Astrocyte (in vitro differentiated cells and primary cell): ENCODE results near the gene ATF6. TPM values are rescaled to one million over a fixed set of nuclear protein-coding genes. Genes with fewer than 3 reads are reported as not detected.
A peak's percentile ranks its signal among the peaks of the same experiment; 100 is the strongest.

Experiments
- DNase-seq: peaks from one replicate; pipeline ENCODE4 v3.0.0-alpha.2; 2010; ENCODE audit warnings: low read depth
- FAIRE-seq: peaks from 2 replicates; lab custom pipeline; 2011; peaks lifted over from hg19 to GRCh38; lab: Jason Lieb, UNC
- H2AFZ ChIP-seq: 2 replicates; pipeline ENCODE4 v1.6.0; 2012; ENCODE audit warnings: low read depth, low read length, inconsistent platforms
- H3K27ac ChIP-seq: 2 replicates; pipeline ENCODE4 v1.5.1; 2011; ENCODE audit warnings: low read depth, low read length, inconsistent platforms
- H3K27me3 ChIP-seq: 2 replicates; pipeline ENCODE4 v1.6.0; 2011; ENCODE audit warnings: low read length, inconsistent platforms; ENCODE audit not compliant: insufficient read depth
- H3K36me3 ChIP-seq: 2 replicates; pipeline ENCODE4 v1.5.1; 2011; ENCODE audit warnings: low read length, inconsistent platforms; ENCODE audit not compliant: insufficient read depth
- H3K4me1 ChIP-seq: 2 replicates; pipeline ENCODE4 v1.5.1; 2011; ENCODE audit warnings: low read length, inconsistent platforms; ENCODE audit not compliant: insufficient read depth
- H3K4me2 ChIP-seq: 2 replicates; pipeline ENCODE4 v1.6.0; 2012; ENCODE audit warnings: low read length, inconsistent platforms
- H3K4me3 ChIP-seq: 2 replicates; pipeline ENCODE4 v1.5.1; 2011; ENCODE audit warnings: low read depth, mild to moderate bottlenecking, low read length, inconsistent platforms; ENCODE audit not compliant: insufficient read depth
- H3K79me2 ChIP-seq: 2 replicates; pipeline ENCODE4 v1.6.0; 2012; ENCODE audit warnings: mild to moderate bottlenecking, low read length, inconsistent platforms; ENCODE audit not compliant: insufficient read depth
- H3K9ac ChIP-seq: 2 replicates; pipeline ENCODE4 v1.6.0; 2012; ENCODE audit warnings: mild to moderate bottlenecking, low read length, inconsistent platforms
- H3K9me3 ChIP-seq: 2 replicates; pipeline ENCODE4 v1.5.1; 2012; ENCODE audit warnings: low read depth, mild to moderate bottlenecking, low read length, inconsistent platforms; ENCODE audit not compliant: insufficient read depth
- H4K20me1 ChIP-seq: 2 replicates; pipeline ENCODE4 v1.6.0; 2012; ENCODE audit warnings: low read length, inconsistent platforms; ENCODE audit not compliant: insufficient read depth
- H3K27ac Mint-ChIP-seq: one replicate; pipeline ENCODE4 v1.8.0; 2021; ENCODE audit warnings: mild to moderate bottlenecking, mixed read lengths; ENCODE audit not compliant: unreplicated experiment
- H3K27me3 Mint-ChIP-seq: one replicate; pipeline ENCODE4 v1.8.0; 2021; ENCODE audit warnings: low read depth, mixed read lengths; ENCODE audit not compliant: unreplicated experiment
- H3K36me3 Mint-ChIP-seq: one replicate; pipeline ENCODE4 v1.8.0; 2021; ENCODE audit warnings: low read depth, mixed read lengths; ENCODE audit not compliant: unreplicated experiment
- H3K4me1 Mint-ChIP-seq: one replicate; pipeline ENCODE4 v1.8.0; 2021; ENCODE audit warnings: low read depth, mixed read lengths; ENCODE audit not compliant: unreplicated experiment
- H3K4me3 Mint-ChIP-seq: one replicate; pipeline ENCODE4 v1.8.0; 2021; ENCODE audit warnings: mild to moderate bottlenecking, moderate library complexity, mixed read lengths; ENCODE audit not compliant: unreplicated experiment
- H3K9me3 Mint-ChIP-seq: one replicate; pipeline ENCODE4 v1.8.0; 2021; ENCODE audit warnings: mild to moderate bottlenecking, mixed read lengths; ENCODE audit not compliant: unreplicated experiment
- CTCF ChIP-seq: IDR thresholded peaks from 2 replicates; pipeline ENCODE4 v1.5.1; 2011; ENCODE audit warnings: low read depth, mild to moderate bottlenecking, inconsistent platforms, low read length, moderate library complexity; ENCODE audit not compliant: insufficient read depth
- EZH2 ChIP-seq: IDR thresholded peaks from 2 replicates; pipeline ENCODE4 v1.6.1; 2012; ENCODE audit warnings: mild to moderate bottlenecking, low read length, inconsistent platforms; ENCODE audit not compliant: insufficient read depth
- total RNA-seq: library from RNA; stranded (reverse); gene quantifications from 2 replicates; pipeline ENCODE4 v1.2.1, GENCODE V29; 2021

Gene ATF6
- total RNA-seq, 1 donor from 2014 or later, result 25.4 TPM

DNA sequence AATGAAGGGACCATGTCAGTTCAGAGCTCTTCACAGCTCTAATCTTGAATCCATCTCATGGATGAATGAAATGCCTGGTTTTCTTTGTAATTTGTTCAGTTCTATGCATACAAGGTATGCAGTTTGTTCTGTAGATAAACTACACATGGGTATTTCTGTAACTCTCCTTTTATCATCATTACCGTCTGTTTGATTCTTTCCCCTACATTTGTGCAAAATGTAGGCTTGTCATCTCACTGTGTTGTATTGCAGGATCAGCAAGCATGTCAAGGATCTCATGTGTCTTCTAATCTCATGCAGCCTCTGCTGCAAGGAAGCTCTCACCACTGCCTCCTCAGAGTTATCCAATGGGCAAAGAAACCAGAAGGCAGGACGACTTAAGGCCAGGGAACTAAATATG, 178.3 kb downstream of the ATF6 start:
- H3K27me3 Mint-ChIP-seq, result no peaks in the 10 kb centered on the region
- no peak overlapping the region for H2AFZ ChIP-seq

DNA sequence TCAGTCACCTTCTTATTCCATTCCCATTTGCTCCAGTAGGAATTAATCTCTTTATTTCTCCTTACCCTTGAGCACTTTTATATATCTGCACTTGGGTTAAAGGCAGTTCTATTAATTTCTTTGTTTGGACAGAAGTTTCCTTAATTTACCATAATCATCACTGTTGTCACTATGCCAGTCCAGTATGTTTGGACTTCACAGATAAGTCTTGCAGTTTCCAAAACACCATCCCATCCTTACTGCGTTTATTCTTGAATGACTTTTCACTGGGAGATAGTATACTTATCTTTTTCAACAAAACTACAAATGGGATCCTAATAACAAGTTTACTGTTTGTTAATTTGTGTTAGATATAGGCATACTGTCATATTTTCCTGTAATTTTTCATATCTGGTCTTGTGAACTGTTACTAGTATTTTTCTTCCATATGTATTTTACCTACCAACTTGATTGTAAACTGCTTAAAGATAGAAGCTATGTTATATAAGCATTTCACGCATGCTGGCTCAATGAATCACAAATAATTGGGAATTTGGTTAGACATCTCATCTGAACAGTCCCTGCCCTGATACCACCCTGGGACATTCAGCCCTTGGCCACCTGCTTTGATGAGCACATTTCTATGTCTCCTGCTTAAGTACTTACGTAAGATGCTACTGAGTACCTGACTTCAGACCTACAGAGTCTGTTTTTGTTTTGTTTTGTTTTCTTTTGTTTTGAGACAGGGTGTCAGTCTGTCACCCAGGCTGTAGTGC, 179.4 kb downstream of the ATF6 start:
- DNase-seq, result no peak
- no peaks in the 10 kb centered on the region for H3K79me2 ChIP-seq
- Mint-ChIP-seq H3K4me1 (peaks cover 34% of the 10 kb centered on the region), H3K27me3 (no peaks in the 10 kb centered on the region), H3K9me3 (no peaks in the 10 kb centered on the region), H3K27ac (peak overlapping the region; percentile 83), H3K4me3 (no peak overlapping the region), H3K36me3 (peaks cover 3% of the 10 kb centered on the region)
- no peaks in the 10 kb centered on the region for H3K27me3 ChIP-seq
- TF ChIP-seq EZH2, result no peak
- no peak for TF ChIP-seq CTCF
- H3K9ac ChIP-seq, result peak overlapping the region; percentile 56
- H3K36me3 ChIP-seq, result no peaks in the 10 kb centered on the region
- H2AFZ ChIP-seq, result no peak overlapping the region
- H3K4me3 ChIP-seq, result no peak overlapping the region
- FAIRE-seq, result no peak
- peaks cover 12% of the 10 kb centered on the region for H3K4me1 ChIP-seq
- H3K9me3 ChIP-seq, result no peaks in the 10 kb centered on the region
- H4K20me1 ChIP-seq, result no peaks in the 10 kb centered on the region
- peak overlapping the region; percentile 26 for H3K4me2 ChIP-seq
- peak overlapping the region; percentile 72 for H3K27ac ChIP-seq

More for the DNA sequence above, 178.3 kb downstream of the ATF6 start:
- H3K4me1 Mint-ChIP-seq, result peaks cover 34% of the 10 kb centered on the region
- Histone ChIP-seq H3K9ac (no peak overlapping the region), H3K27ac (no peak overlapping the region), H3K4me2 (no peak overlapping the region), H3K4me1 (peaks cover 12% of the 10 kb centered on the region), H4K20me1 (no peaks in the 10 kb centered on the region), H3K79me2 (no peaks in the 10 kb centered on the region), H3K36me3 (no peaks in the 10 kb centered on the region), H3K9me3 (no peaks in the 10 kb centered on the region), H3K4me3 (no peak overlapping the region), H3K27me3 (no peaks in the 10 kb centered on the region)
- no peak overlapping the region for H3K27ac Mint-ChIP-seq
- DNase-seq (no peak), FAIRE-seq (no peak)
- no peaks in the 10 kb centered on the region for H3K9me3 Mint-ChIP-seq
- TF ChIP-seq CTCF, result no peak
- TF ChIP-seq EZH2, result no peak
- peaks cover 3% of the 10 kb centered on the region for H3K36me3 Mint-ChIP-seq
- H3K4me3 Mint-ChIP-seq, result no peak overlapping the region
